Uterus (tissue), 2 donors: ENCODE measurements around the gene TMEM63B.

Experiments
- CTCF ChIP-seq, 4 experiments: fragments of 200-600 bp in 2 of 4; fragments of 450-650 bp in 2 of 4; sonication (generic) in 2 of 4; IDR thresholded peaks; one replicate each; pipeline ENCODE4 v1.5.1; 2016 to 2019; ENCODE audit warnings: antibody characterized with exemption in 4 of 4, mild to moderate bottlenecking in 2 of 4, moderate library complexity in 1 of 4
- POLR2A ChIP-seq, 2 donors: fragments of 450-650 bp; IDR thresholded peaks; one replicate each; pipeline ENCODE4 v1.6.1; 2016; ENCODE audit warnings: antibody characterized with exemption in 2 of 2, mild to moderate bottlenecking in 1 of 2, moderate library complexity in 1 of 2

GRCh38 chr6:44107017-44107416, 20.3 kb upstream of the TMEM63B start:
- TF ChIP-seq CTCF (IDR thresholded peaks at IDR 0.05) (no peak), POLR2A (IDR thresholded peaks at IDR 0.05) (no peak)
